GM11168 (cell line): ENCODE measurements around the gene GAS7.
"Not testable (repeated sequence)": the region's sequence is repeated elsewhere in the genome, so short reads cannot be mapped to it uniquely, and the experiment has no call there.

Experiments
- in situ Hi-C: fragments of 300-500 bp; cut with MboI; formaldehyde crosslinking; loops from one replicate; pipeline ENCODE4 v1.12.0; 2022; ENCODE audit warnings: low sequenced_read_pairs; ENCODE audit not compliant: unreplicated experiment

Gene GAS7

DNA sequence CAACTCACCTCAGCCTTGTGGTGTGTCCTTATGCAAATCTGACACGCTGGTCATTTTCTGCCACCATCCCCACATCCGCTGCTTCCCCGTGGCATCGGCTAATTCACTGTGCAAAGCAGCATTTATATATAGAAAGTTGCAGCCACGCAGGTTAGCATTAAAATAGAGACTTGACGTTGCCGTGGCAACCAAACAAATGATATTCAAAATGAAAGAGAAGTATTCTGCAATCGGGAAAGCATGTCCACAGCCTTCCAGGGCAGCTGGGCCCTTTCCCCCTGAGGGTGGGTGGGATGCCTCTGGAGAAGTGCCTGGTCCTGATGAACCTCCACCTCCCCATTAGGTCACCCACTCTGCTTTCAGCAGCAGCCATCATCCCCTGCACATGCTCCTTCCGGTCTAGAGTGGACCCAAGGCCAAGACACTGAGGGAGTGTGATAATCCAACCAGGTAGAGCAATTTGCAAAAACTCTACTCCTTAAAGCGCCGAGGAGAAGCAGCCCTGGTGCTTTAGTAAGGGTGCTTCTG lies 138.7 kb downstream of the GAS7 start:
- in situ Hi-C loops: no loop called here

DNA sequence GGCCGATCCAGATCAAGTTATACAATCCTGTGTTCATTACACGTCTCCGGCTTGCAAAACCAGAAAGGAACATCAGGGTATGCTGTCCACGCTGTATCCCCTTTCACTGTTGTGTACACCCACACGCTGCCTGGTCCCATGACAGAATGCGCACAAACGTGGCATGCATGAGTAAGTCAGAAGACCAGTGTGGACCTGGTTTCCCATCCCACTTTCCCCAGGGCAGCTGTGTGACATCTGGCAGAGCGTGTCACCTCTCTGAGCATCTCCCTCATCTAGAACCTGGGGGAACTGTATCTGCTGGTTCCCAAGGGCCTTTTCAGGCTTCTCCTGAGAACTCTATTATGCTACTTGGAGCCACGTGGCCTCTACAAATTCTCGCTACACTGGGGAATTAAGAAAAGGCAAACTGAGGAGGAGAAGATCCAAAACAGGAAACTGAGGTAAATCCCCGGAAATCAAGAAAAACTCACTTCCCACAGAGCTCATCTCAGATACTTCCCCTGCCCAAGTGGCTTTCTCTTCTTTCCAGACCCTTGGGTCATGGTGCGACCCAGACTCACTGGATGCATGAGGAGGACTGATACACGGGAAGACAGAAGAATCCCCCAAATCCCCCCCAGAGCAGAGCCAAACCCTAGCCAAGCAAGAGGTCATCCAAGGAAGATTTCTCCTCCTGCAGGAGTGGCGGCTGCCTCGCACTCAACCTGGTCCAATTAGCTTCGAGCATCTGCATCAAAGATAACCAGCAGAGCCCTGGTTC lies 139.3 kb downstream of the GAS7 start:
- in situ Hi-C loops: no loop called here

DNA sequence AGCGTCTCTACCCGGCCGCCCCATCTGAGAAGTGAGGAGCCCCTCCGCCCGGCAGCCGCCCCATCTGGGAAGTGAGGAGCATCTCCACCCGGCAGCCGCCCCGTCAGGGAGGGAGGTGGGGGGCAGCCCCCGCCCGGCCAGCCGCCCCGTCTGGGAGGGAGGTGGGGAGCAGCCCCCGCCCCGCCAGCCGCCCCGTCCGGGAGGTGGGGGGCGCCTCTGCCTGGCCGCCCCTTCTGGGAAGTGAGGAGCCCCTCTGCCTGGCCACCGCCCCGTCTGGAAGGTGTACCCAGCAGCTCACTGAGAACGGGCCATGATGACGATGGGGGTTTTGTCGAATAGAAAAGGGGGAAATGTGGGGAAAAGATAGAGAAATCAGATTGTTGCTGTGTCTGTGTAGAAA lies 140.9 kb downstream of the GAS7 start:
- in situ Hi-C loops: not testable (repeated sequence)

GRCh38 chr17:10055262-10055975 lies 143.0 kb downstream of the GAS7 start:
- in situ Hi-C loops: no loop called here

DNA sequence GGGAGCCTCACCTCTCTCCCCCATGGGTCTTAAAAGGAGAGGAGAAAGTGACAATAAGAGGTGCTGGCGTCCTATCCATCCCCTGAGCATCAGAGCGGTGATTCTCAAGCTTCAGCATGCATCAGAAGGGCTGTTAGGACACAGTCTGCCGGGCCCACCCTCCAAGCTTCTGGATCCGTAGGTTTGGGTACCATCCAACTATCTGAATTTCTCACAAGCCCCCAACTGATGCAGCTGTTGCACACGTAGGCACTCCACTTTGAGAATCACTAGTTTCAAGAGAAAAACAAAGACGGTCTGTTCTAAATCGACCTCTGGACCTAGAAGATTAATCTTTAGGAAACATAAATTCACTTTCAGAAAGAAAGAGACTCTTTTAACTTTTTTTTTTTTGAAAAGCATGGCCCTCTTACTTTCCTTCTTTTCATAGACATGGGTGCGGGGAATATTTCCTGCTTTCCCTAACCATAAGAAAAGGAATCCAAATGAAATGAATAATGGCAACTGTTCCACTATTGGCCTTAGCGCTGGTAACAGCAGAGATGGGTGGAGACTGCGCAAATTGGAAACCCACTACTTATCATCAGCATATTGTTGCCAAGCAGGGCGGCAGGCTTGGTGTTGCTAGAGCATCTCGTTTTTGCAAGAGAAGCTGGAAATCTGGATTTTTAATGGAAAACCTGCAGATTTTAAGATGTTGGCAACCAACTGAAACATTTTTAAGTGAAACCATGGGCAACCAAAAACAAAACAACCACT lies 144.4 kb downstream of the GAS7 start:
- in situ Hi-C loops: no loop called here

DNA sequence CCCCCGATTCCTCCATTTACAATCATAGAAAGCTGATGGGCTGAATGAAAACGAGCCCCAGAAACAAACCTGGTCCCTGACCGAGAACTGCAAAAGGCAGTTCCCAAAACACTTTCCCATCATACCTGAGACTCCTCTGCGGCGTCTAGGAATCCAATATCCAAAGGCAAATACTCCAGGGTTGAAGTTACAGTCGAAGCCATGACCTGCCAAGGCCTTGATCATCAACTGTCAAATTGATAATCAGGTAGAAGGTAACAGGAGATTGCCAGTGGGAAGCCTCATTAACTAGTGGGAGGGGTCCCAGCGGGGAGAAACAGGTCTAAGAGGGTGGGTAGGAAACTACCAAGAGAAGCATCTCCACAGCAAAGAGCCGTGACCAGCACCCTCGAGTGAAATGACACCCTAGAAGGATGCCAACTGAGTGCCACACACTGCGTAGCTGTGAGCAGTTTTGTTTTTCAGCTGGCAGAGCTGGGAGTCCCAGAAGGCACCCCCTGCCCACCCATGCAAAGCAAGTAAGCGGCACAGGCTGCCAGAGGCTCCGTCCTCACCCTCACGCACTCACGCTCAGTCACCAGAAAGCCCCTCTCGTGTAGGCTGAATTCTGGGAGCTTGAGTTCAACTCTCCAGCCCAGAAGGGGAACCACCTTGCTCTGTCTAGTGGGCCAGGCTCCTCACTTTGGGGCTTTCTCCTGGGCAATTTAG lies 146.1 kb downstream of the GAS7 start:
- in situ Hi-C loops: no loop called here

DNA sequence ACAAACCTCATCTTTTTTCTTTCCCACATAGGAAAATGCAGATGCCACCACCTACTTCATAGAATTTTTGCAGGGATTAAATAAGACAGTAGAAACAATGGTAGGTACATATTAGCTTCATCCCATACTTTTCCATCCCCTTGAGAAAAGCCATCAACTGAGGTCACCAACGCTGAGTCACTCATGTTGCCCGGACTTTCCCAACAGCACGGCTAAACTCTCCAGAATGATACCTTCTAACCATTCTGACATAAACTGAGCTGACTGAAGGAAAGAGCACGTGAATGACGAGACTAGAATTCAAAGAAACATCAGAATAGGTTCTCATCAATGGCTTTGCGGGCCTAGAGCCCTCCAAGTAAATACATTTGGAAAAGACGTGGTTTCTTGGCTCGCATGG lies 147.3 kb downstream of the GAS7 start:
- in situ Hi-C loops: no loop called here

DNA sequence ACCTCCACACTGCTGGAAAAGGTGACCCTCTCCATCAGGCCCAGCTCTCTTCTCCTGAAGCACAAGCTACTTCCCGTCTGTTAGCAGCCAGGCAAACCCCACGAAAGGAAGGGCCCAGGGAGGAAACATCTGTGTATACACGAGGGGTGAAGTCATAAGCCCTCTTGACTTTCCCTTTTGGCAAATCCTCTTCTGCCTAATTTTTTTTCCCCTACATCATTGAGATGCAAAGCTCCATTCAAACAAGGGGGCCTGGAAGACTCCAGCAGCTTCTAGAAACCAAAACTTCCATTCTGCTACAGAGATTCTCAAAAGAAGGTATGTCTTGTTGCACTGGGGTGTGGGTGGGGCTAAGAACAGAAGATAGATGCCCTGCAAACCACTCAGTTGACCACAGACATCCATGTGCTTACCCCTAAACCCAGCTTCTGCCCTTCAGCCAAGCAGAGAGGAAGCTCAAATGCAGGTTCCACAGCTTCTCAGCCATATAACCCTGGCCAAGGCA lies 147.8 kb downstream of the GAS7 start:
- in situ Hi-C loops: no loop called here

DNA sequence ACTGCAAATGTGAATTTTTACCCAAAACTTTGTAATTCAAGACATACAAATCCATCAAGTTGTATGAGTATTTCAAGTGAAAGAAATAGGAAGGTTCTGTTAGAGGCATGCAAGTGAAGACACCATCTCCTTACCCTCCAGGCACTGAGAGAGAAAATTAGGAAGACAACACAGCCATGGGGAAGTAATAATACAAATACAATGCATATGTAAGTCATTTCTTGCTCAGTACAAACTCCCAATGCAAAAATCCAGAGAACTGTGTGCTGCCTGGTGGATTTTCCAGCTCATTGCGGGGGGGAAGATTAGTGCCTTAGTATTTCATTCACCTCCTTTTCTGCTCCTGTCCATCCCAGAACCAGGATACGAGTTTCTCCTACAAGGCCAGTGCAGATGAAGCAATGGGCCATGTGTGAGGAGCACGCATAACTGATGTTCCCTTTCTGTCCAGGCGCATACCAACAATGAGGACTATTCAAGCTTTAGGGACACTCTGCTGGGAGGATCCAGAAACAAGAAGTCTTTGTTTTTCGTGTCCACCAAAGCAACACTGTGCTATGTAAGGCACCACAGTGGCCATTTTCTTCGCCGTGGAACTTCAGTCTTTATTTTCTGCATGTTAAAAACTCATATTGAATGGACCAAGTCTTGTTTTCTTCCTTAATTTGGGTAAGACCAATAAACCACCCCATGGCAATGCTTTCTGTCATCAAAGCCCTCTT lies 149.6 kb downstream of the GAS7 start:
- in situ Hi-C loops: no loop called here

GRCh38 chr17:10046786-10047785 lies 151.3 kb downstream of the GAS7 start:
- in situ Hi-C loops: no loop called here

GRCh38 chr17:10045871-10046658 lies 152.3 kb downstream of the GAS7 start:
- in situ Hi-C loops: no loop called here

- in situ Hi-C loops: no loop called here
Measured at GRCh38 chr17:10042589-10043244, 155.7 kb downstream of the GAS7 start.

DNA sequence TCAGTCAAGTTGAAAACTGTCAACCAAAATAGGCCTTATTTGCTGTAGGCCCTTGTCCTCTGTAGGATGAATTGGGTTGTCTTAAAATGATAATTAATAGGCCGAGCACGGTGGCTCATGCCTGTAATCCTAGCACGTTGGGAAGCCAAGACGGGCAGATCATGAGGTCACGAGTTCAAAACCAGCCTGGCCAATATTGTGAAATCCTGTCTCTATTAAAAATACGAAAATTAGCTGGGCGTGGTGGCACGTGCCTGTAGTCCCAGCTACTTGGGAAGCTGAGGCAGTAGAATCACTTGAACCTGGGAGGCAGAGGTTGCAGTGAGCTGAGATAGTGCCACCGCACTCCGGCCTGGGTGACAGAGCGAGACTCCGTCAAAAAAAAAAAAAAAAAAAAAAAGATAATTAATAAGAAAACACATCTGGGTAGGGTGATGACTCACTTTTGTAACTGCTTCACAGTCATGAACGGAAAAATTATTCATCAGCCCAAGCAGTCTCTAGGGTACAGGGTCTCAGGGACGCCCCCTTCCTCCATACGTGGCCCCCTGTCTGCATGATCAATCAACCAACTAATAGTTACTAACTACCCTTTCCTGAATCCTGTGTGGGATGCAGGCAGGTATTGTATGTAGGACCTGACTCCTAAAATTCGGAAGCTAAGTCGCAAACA lies 156.4 kb downstream of the GAS7 start:
- in situ Hi-C loops: no loop called here

DNA sequence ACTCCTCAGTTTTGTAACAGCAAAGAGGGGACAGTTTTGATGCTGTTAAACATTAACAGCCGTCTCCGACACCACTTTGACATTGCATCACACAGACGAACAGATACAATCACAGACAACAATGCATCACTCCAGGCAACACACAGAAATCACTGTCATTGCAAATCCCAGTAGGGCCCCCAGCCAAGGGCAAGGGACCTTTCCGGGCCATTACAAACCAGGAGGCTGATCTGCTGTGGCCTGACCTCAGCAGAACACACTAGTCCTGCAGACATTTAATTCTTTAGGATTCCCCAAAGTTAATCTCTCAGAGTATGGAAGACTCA lies 157.2 kb downstream of the GAS7 start:
- in situ Hi-C loops: no loop called here

- in situ Hi-C loops: no loop called here
Measured at GRCh38 chr17:10036511-10037061, 161.8 kb downstream of the GAS7 start.

- in situ Hi-C loops: no loop called here
Measured at GRCh38 chr17:10035885-10036284, 162.5 kb downstream of the GAS7 start.
